Measurements from ENCODE around the gene MAB21L3.

DNA sequence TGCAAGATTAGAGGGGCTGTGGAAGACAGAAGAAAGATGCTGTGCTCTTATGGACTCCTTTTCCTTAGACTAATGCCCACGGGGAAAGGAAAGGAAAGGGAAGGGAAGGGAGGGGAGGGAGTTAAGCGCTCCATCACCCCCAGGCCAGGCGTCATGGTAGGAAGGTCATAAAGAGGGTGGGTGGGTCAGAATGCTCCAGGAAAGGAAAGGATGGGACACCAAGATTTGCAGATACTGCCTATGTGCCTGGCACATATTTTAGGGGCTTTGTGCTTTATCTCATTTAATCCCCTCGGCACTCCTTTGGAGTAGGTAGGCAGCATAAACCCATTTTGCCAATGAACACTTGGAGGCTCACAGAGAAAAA lies 41.4 kb downstream of the MAB21L3 start:
- TF ChIP-seq EP300 (IDR thresholded peaks at IDR 0.05), result no peak
- TF ChIP-seq, protein P1, sequence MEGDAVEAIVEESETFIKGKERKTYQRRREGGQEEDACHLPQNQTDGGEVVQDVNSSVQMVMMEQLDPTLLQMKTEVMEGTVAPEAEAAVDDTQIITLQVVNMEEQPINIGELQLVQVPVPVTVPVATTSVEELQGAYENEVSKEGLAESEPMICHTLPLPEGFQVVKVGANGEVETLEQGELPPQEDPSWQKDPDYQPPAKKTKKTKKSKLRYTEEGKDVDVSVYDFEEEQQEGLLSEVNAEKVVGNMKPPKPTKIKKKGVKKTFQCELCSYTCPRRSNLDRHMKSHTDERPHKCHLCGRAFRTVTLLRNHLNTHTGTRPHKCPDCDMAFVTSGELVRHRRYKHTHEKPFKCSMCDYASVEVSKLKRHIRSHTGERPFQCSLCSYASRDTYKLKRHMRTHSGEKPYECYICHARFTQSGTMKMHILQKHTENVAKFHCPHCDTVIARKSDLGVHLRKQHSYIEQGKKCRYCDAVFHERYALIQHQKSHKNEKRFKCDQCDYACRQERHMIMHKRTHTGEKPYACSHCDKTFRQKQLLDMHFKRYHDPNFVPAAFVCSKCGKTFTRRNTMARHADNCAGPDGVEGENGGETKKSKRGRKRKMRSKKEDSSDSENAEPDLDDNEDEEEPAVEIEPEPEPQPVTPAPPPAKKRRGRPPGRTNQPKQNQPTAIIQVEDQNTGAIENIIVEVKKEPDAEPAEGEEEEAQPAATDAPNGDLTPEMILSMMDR (IDR thresholded peaks at IDR 0.05), result no peak
- TF ChIP-seq POLR2A (IDR thresholded peaks at IDR 0.05), result no peak

Data from tibial nerve (tissue), 4 donors.